ENCODE results near the gene IGF2BP3. TPM values are rescaled to one million over a fixed set of nuclear protein-coding genes. Genes with fewer than 3 reads are reported as not detected.

The IGF2BP3 gene
- total RNA-seq, 4 donors from 2014 or later = 0.32 to 2.3 (median 1.4) TPM

DNA sequence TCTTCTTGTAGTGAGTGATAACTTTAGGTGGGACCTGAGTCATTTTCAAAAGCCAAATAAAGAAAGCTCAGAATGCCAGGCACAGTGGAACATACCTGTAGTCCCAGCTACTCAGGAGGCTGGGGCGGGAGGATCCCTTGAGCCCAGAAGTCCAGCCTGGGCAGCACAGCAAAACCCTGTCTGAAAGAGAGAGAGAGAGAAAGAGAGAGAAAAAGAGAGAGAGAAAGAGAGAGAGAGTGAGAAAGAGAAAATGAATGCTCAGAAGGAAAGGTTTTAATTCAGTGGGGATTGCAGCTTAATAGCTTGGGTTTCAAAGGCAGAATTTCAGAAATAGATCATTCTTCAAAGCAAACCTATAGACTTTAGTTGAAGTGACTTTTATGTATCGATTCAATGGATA, 198.0 kb downstream of the IGF2BP3 start:
- DNase-seq (ENCODE audit: low spot score) = no peak
- ATAC-seq (ENCODE audit: low FRiP score) = no peak
- TF ChIP-seq, protein P1, sequence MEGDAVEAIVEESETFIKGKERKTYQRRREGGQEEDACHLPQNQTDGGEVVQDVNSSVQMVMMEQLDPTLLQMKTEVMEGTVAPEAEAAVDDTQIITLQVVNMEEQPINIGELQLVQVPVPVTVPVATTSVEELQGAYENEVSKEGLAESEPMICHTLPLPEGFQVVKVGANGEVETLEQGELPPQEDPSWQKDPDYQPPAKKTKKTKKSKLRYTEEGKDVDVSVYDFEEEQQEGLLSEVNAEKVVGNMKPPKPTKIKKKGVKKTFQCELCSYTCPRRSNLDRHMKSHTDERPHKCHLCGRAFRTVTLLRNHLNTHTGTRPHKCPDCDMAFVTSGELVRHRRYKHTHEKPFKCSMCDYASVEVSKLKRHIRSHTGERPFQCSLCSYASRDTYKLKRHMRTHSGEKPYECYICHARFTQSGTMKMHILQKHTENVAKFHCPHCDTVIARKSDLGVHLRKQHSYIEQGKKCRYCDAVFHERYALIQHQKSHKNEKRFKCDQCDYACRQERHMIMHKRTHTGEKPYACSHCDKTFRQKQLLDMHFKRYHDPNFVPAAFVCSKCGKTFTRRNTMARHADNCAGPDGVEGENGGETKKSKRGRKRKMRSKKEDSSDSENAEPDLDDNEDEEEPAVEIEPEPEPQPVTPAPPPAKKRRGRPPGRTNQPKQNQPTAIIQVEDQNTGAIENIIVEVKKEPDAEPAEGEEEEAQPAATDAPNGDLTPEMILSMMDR (IDR thresholded peaks at IDR 0.05) = no peak

DNA sequence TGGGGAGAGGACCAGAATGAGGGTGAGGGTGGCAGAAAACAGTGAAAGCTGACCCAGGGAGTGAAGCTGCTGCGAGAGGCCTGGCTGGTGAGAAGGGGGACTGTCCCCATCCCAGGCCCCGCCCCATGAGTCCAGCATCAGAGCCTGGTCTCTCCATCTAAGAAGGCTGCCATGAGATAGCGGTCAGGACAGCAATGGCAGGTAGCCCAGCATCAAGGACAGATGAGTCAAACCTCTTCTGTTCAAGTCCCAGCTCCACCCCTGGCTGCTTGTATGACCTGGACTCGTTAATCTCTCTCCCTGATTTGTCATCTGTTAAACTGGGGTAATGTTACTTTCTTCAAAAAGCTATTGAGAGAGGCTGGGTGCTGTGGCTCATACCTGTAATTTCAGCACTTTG, 201.5 kb downstream of the IGF2BP3 start:
- DNase-seq (ENCODE audit: low spot score) (no peak), ATAC-seq (ENCODE audit: low FRiP score) (no peak)
- TF ChIP-seq, protein P1 (IDR thresholded peaks at IDR 0.05) = no peak

DNA sequence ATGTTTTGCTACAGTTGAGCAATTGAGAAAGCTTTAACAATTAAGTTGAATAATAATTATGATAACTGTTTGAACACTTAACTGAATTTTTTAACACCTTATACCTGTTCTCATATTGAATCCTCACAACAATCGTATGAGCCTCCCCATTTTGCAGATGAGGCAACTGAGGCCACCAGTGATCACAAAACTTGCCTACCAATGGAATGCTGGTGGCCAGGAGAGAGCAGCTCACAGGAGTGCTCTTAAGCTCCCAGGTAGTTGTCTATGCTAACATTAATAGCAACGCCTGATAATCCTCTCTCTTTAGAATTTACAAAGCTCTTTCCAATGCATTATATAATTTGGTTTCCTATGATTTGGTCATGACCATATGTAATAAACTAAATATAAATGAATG, 202.1 kb downstream of the IGF2BP3 start:
- TF ChIP-seq, protein P1 (IDR thresholded peaks at IDR 0.05) = no peak
- no peak for ATAC-seq (ENCODE audit: low FRiP score)
- no peak for DNase-seq (ENCODE audit: low spot score)

DNA sequence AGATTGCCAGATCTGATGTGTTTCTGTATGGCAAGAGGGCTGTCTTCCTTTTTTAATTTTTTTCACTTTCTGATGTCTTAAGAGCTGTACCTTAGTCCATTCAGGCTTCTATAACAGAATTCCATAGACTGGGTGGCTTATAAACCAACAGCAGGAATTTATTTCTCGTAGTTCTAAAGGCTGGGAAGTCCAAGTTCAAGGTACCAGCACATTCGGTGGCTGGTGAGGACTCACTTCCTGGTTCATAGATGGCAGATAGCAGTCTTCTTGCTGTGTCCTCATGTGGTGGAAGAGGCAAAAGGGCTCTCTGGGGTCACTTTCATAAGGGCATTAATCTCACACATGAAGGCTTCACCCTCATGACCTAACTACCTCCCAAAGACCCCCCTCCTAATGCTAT, 202.9 kb downstream of the IGF2BP3 start:
- TF ChIP-seq, protein P1 (IDR thresholded peaks at IDR 0.05) = no peak
- ATAC-seq (ENCODE audit: low FRiP score) (no peak), DNase-seq (ENCODE audit: low spot score) (no peak)

DNA sequence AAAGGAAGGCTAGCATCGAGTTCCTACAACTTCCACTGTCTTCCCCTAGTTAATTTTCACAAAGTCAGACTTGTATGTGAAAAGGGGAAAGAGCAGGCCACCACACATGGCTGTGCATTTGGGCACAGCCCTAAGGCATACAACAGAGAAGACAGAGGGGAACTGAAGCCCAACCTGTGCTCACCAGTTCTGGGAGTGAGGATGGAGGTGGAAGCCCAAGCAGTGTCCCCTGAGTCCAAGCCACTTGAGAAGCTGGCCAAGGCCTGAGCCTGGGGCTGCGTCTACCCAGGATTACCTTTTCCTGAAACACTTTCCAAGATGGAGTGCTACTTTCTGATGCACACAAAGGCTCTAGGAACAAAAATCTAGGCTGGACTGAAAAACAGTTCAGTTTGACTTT, 203.4 kb downstream of the IGF2BP3 start:
- TF ChIP-seq, protein P1 (IDR thresholded peaks at IDR 0.05) = no peak
- ATAC-seq (ENCODE audit: low FRiP score) (no peak), DNase-seq (ENCODE audit: low spot score) (no peak)

DNA sequence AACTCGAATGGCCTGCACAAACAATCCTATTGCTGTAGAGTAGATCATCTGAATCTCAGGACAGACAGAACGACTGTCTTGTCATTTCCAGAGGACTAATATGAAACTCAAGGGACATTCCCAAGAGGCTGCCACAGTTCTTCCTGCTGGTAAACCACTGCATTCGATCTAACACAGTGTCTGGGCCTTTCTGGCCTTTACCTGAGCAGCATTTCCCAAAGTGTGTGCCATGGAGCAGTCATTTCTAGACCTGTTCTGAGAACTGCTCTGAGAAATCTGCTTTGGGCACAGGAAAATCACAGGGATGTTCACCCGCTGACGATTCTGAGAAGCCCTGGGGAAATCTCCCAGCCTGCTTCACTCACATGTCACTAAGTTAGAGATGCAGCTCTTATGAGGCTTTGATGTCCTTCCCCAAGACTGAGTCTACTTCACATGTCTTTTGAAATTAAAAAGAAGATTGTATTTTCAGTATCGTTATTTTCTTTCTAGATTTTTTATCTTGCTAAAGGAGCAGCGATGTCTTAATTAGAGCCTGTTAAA, 205.3 kb downstream of the IGF2BP3 start:
- ATAC-seq (ENCODE audit: low FRiP score) (no peak), DNase-seq (ENCODE audit: low spot score) (no peak)
- TF ChIP-seq, protein P1 (IDR thresholded peaks at IDR 0.05) = no peak

DNA sequence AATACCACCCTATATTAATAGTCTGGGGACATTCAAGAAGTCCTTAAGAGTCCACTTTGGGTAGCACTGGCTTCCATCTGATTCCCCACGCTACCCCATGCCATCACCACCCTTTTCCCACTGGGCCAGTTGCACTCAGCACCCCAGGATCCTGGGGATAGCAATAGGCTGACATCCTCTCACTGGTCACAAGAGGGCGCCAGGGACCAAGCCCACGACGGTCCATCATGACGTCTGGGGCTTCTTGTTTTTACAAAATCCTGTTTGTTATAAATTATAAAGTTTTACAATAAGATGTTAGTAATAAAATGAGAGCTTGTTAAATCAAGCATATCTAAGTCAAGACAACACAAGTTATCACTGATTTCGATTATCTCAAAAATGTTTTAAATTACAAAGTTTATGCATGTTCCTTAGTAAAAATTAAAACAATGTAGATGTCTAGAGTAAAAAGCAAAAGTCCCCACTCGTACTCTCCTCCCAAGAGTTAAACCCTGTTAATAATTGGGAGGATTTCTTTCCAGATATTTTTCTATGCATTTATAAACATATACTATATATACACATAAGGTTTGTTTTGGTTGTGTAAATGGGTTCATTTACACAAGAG, 208.3 kb downstream of the IGF2BP3 start:
- no peak for ATAC-seq (ENCODE audit: low FRiP score)
- TF ChIP-seq, protein P1 (IDR thresholded peaks at IDR 0.05) = no peak
- no peak for DNase-seq (ENCODE audit: low spot score)
